Measurements from ENCODE around the gene CBX2. TPM values are rescaled to one million over a fixed set of nuclear protein-coding genes. Genes with fewer than 3 reads are reported as not detected.

Gene CBX2
- total RNA-seq, 1 experiment from 2014 or later = 79.4 TPM

GRCh38 chr17:79757140-79757745 is 20.7 kb upstream of the CBX2 start:
- no peak overlapping the region for H3K4ac ChIP-seq (ENCODE audit: low read depth, low read length)
- H2BK12ac ChIP-seq (ENCODE audit: insufficient read length, low read depth, low read length) = no peak overlapping the region
- H3K23me2 ChIP-seq (ENCODE audit: insufficient read length, low read depth, low read length, poor library complexity, severe bottlenecking) = no peaks in the 10 kb centered on the region
- no peak overlapping the region for H3K18ac ChIP-seq (ENCODE audit: insufficient read length, low read depth, low read length)
- no peak overlapping the region for H3T11ph ChIP-seq (ENCODE audit: low read length)
- Mint-ChIP-seq H3K27ac (no peak overlapping the region), H3K9me3 (no peaks in the 10 kb centered on the region), H3K4me3 (no peak overlapping the region), H3K4me1 (0 out of 4 replicates have a peak, but pooled peaks cover 0 to 2% of the 10 kb centered on the region in 2 experiments), H3K27me3 (ENCODE audit: low read depth) (peaks cover 22% of the 10 kb centered on the region), H3K36me3 (ENCODE audit: insufficient read depth in 1 of 3, low read depth in 3 of 3) (no peaks in the 10 kb centered on the region)
- no peak overlapping the region for H3K27ac ChIP-seq (ENCODE audit: insufficient read length, low read depth, low read length)
- WGBS (ENCODE audit: extremely low coverage, insufficient read length, low lambda C conversion rate) = no CpG with 5 or more reads among the region's 15 CpGs
- no peaks in the 10 kb centered on the region for H3K4me1 ChIP-seq (ENCODE audit: insufficient read depth, low read length)
- no peak overlapping the region for H3K9ac ChIP-seq (ENCODE audit: extremely low read depth, insufficient read length, low read length)
- H4K91ac ChIP-seq (ENCODE audit: insufficient read length, low read depth, low read length) = no peak overlapping the region
- H2BK15ac ChIP-seq (ENCODE audit: low read depth, low read length) = no peak overlapping the region
- H4K5ac ChIP-seq (ENCODE audit: insufficient read length, low read depth, low read length) = no peak overlapping the region
- no peak overlapping the region for H2BK5ac ChIP-seq (ENCODE audit: insufficient read length, low read length)
- H2BK20ac ChIP-seq (ENCODE audit: low read depth, low read length, poor library complexity, severe bottlenecking) = no peak overlapping the region
- no peak overlapping the region for H3K56ac ChIP-seq (ENCODE audit: insufficient read length, low read depth, low read length)
- H3K79me2 ChIP-seq (ENCODE audit: insufficient read depth, low read length) = no peaks in the 10 kb centered on the region
- H3K79me1 ChIP-seq (ENCODE audit: insufficient read depth, low read depth, low read length, poor library complexity, severe bottlenecking) = no peaks in the 10 kb centered on the region
- TF ChIP-seq CTCF (conservative IDR thresholded peaks at IDR 0.05) = no peak
- no peak overlapping the region for H3K4me2 ChIP-seq (ENCODE audit: insufficient read depth, insufficient read length, low read length)
- no peaks in the 10 kb centered on the region for H4K20me1 ChIP-seq (ENCODE audit: control insufficient read depth, insufficient read depth, insufficient read length)
- H4K8ac ChIP-seq (replicated peaks; ENCODE audit: insufficient read length, low read depth, low read length) = no peak overlapping the region
- no peak overlapping the region for H2AK5ac ChIP-seq (ENCODE audit: insufficient read length, low read length)
- DNase-seq = no peak
- no peaks in the 10 kb centered on the region for H3K27me3 ChIP-seq (ENCODE audit: insufficient read depth, low read length)
- no peak overlapping the region for H3K14ac ChIP-seq (ENCODE audit: insufficient read depth, low read length)
- no peaks in the 10 kb centered on the region for H3K9me3 ChIP-seq (ENCODE audit: control insufficient read depth, low read depth, low read length)
- H2AFZ ChIP-seq (ENCODE audit: low read length) = no peak overlapping the region
- no peak overlapping the region for H3K23ac ChIP-seq (ENCODE audit: insufficient read length, low read depth, low read length)
- H2BK120ac ChIP-seq (ENCODE audit: low read depth, low read length, poor library complexity, severe bottlenecking) = no peak overlapping the region
